ENCODE results near the gene PPAN. TPM values are rescaled to one million over a fixed set of nuclear protein-coding genes. Genes with fewer than 3 reads are reported as not detected.

PPAN gene
- 33.3 and 39.4 TPM in 2 replicates for total RNA-seq

GRCh38 chr19:10106100-10106936 lies at the start of gene PPAN:
TSS of gene PPAN (plus strand) at chr19:10106362. CDS start at chr19:10106395, 33 bp downstream.

GRCh38 chr19:10085641-10086590 lies 20.2 kb upstream of the PPAN start, which contains the start of gene SHFL:
TSS of gene SHFL (plus strand) at chr19:10086317. CDS start at chr19:10086428, 111 bp downstream.

GRCh38 chr19:10111405-10111811 lies 5.2 kb downstream of the PPAN start, which contains the start of gene P2RY11:
TSS of gene P2RY11 (plus strand) at chr19:10111693. CDS start at chr19:10111722, 29 bp downstream.

Other genes starting within 250 kb of the PPAN start
- gene OLFM2, start 169.8 kb upstream of the PPAN start, total RNA-seq = 0.45 TPM in 1 of 2 replicates, not detected in the other
- 0.34 and 0.59 TPM in 2 replicates for gene COL5A3, start 95.9 kb upstream of the PPAN start, total RNA-seq
- gene RDH8, start 92.9 kb upstream of the PPAN start, total RNA-seq = not detected in 2 replicates
- 10.7 and 11.4 TPM in 2 replicates for gene SHFL, start 20.0 kb upstream of the PPAN start, total RNA-seq
- not detected in 2 replicates for gene ANGPTL6, start 3.7 kb upstream of the PPAN start, total RNA-seq
- 0.50 and 1.2 TPM in 2 replicates for gene P2RY11, start 5.3 kb downstream of the PPAN start, total RNA-seq
- gene EIF3G, start 13.5 kb downstream of the PPAN start, total RNA-seq = 309 and 314 TPM in 2 replicates
- gene DNMT1, start 88.6 kb downstream of the PPAN start, total RNA-seq = 119 and 123 TPM in 2 replicates
- gene S1PR2, start 125.0 kb downstream of the PPAN start, total RNA-seq = 14.1 and 14.8 TPM in 2 replicates
- 116 and 127 TPM in 2 replicates for gene MRPL4, start 145.9 kb downstream of the PPAN start, total RNA-seq
- gene ICAM1, start 164.8 kb downstream of the PPAN start, total RNA-seq = 13.2 and 13.6 TPM in 2 replicates
- 3.9 and 4.6 TPM in 2 replicates for gene ICAM4, start 180.6 kb downstream of the PPAN start, total RNA-seq
- gene ICAM5, start 183.6 kb downstream of the PPAN start, total RNA-seq = 2.9 and 3.6 TPM in 2 replicates
- gene ZGLP1, start 203.5 kb downstream of the PPAN start, total RNA-seq = 0.59 and 0.67 TPM in 2 replicates
- gene FDX2, start 209.7 kb downstream of the PPAN start, total RNA-seq = 26.9 and 33.8 TPM in 2 replicates
- 28.7 and 32.1 TPM in 2 replicates for gene RAVER1, start 227.2 kb downstream of the PPAN start, total RNA-seq
- gene ICAM3, start 233.3 kb downstream of the PPAN start, total RNA-seq = 6.9 and 9.8 TPM in 2 replicates